Kidney (tissue), 14 donors: Measurements from ENCODE around the gene CARD11. TPM values are rescaled to one million over a fixed set of nuclear protein-coding genes. Genes with fewer than 3 reads are reported as not detected.

Experiments used
- DNase-seq, 5 donors: peaks; one replicate each; pipeline ENCODE4 v3.0.0-alpha.2; 2013 to 2020
- FAIRE-seq: peaks from 2 replicates; lab custom pipeline; 2012; peaks lifted over from hg19 to GRCh38; lab: Jason Lieb, UNC
- H3K27ac ChIP-seq, 2 donors: one replicate each; pipeline ENCODE4 v1.7.0; 2013; ENCODE audit warnings: low read depth in 2 of 2, low read length in 2 of 2, inconsistent platforms in 1 of 2
- H3K27me3 ChIP-seq: one replicate; pipeline ENCODE4 v1.7.1; 2013; ENCODE audit warnings: low read length, inconsistent platforms; ENCODE audit not compliant: control insufficient read depth, insufficient read depth
- H3K36me3 ChIP-seq, 3 donors: one replicate each; pipeline versions ENCODE4 v1.7.0 to v1.7.1; 2013; ENCODE audit warnings: low read length in 3 of 3, control low read depth in 1 of 3, inconsistent platforms in 1 of 3; ENCODE audit not compliant: insufficient read depth in 3 of 3, control insufficient read depth in 2 of 3
- H3K4me1 ChIP-seq, 3 donors: one replicate each; pipeline versions ENCODE4 v1.7.0 to v1.7.1; 2013; ENCODE audit warnings: low read length in 3 of 3, inconsistent platforms in 1 of 3, low read depth in 1 of 3; ENCODE audit not compliant: control insufficient read depth in 2 of 3, insufficient read depth in 2 of 3
- H3K4me3 ChIP-seq, 3 donors: one replicate each; pipeline versions ENCODE4 v1.7.0 to v1.8.1; 2013; ENCODE audit warnings: low read length in 3 of 3, control low read depth in 1 of 3, inconsistent platforms in 1 of 3
- H3K9ac ChIP-seq, 3 donors: one replicate each; pipeline versions ENCODE4 v1.7.0 to v1.7.1; 2013; ENCODE audit warnings: low read length in 3 of 3, control low read depth in 1 of 3, inconsistent platforms in 1 of 3
- H3K9me3 ChIP-seq, 3 donors: one replicate each; pipeline versions ENCODE4 v1.7.0 to v1.7.1; 2013; ENCODE audit warnings: low read length in 3 of 3, control low read depth in 1 of 3, inconsistent platforms in 1 of 3; ENCODE audit not compliant: control insufficient read depth in 2 of 3, insufficient read depth in 1 of 3
- intact Hi-C: fragments of 100-400 bp; cut with DNase I; formaldehyde crosslinking; loops from one replicate; pipeline ENCODE4 v1.11.1; 2022
- polyA plus RNA-seq: library from polyadenylated mRNA; stranded (reverse); fragments of 350-450 nt; fragmentation: Illumina TruSeq; extraction: RNeasy Lipid Tissue Mini Kit (QIAGEN cat#74804); gene quantifications from one replicate; pipeline ENCODE4 v1.2.3, GENCODE V29; 2014; ENCODE audit warnings: low read depth, low replicate concordance; ENCODE audit not compliant: insufficient read depth
- total RNA-seq: library from RNA; stranded (reverse); fragmentation: NEBNext Ultra II Directional; extraction: Animal tissue kit (Norgen Biotek cat#: 25700); gene quantifications from one replicate; pipeline ENCODE4 v1.2.1, GENCODE V29; 2021
- TF ChIP-seq, protein P1 (sequence below): IDR thresholded peaks from 3 replicates; pipeline ENCODE4 v1.5.1; 2012; ENCODE audit warnings: mild to moderate bottlenecking, moderate library complexity, borderline replicate concordance; ENCODE audit not compliant: insufficient read depth; ENCODE audit errors: extremely low read depth
- donor health status: control.
- donor health status: control.
- donor health status: control.
- donor health status: control.
- donor health status: control.
- donor health status: DM: yes; HTN: yes; CAD: no.
- donor health status: Normal renal cell carcinoma (clear cell type).

CARD11 gene
- total and polyA plus RNA-seq, 2 donors from 2014 or later: 0.22 to 9.6 TPM

DNA sequence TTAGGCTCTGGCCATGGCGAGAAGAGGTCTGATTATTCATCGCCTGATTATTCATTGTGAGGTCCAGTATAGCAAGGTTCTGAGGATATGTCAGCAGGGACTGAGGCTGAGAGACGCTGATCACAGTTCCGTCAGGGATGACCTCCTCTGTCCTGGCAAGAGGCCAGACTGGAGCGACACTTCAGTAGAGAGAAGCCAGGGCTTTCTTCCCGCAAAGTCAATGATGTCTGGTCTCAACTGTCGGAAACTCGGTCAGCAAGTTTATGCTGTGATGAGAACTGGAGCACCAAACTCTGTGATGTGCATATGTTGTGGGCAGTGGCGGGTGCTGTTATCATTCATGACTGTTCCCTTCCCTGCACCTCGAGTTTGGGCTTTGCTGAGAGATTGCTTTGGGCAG lies 170.5 kb downstream of the CARD11 start:
- intact Hi-C loops: no loop called here
- no peak overlapping the region for H3K27ac ChIP-seq
- H3K9me3 ChIP-seq: no peaks in the 10 kb centered on the region
- no peaks in the 10 kb centered on the region for H3K36me3 ChIP-seq
- no peak overlapping the region for H3K4me3 ChIP-seq
- peaks cover 0 to 4% (median 0%) of the 10 kb centered on the region in 3 donors for H3K4me1 ChIP-seq
- no peak overlapping the region for H3K9ac ChIP-seq
- no peaks in the 10 kb centered on the region for H3K27me3 ChIP-seq
- TF ChIP-seq, protein P1, sequence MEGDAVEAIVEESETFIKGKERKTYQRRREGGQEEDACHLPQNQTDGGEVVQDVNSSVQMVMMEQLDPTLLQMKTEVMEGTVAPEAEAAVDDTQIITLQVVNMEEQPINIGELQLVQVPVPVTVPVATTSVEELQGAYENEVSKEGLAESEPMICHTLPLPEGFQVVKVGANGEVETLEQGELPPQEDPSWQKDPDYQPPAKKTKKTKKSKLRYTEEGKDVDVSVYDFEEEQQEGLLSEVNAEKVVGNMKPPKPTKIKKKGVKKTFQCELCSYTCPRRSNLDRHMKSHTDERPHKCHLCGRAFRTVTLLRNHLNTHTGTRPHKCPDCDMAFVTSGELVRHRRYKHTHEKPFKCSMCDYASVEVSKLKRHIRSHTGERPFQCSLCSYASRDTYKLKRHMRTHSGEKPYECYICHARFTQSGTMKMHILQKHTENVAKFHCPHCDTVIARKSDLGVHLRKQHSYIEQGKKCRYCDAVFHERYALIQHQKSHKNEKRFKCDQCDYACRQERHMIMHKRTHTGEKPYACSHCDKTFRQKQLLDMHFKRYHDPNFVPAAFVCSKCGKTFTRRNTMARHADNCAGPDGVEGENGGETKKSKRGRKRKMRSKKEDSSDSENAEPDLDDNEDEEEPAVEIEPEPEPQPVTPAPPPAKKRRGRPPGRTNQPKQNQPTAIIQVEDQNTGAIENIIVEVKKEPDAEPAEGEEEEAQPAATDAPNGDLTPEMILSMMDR: no peak
- DNase-seq (peak in 2 of 5 donors; percentile 59 to 62), FAIRE-seq (no peak)

DNA sequence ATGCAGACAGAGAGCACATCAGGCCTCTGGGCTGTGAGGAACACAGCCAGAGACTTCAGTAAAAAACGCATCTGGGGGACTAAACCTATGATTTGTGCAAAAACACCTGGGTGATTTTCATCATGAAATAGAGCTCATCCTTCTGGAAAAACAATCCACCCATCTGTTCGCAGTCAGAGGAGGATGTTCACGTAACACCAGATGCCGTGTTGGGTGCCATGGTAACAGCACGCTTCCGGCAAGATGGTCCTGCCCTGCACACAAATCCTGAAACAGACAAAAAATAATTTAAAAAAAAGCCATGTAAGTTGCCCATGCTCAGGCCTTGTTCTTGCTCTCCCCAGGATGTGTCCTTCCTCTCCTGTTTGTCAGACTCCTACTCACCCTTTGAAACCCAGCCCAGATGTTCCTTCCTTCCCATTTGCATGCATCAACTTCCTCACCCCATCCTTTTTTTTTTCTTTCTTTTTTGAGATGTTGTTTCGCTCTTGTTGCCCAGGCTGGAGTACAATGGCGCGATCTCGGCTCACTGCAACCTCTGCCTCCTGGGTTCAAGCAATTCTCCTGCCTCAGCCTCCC lies 171.3 kb downstream of the CARD11 start:
- no peak overlapping the region for H3K9ac ChIP-seq
- DNase-seq (no peak), FAIRE-seq (no peak)
- H3K27me3 ChIP-seq: no peaks in the 10 kb centered on the region
- no peaks in the 10 kb centered on the region for H3K9me3 ChIP-seq
- intact Hi-C loops: no loop called here
- TF ChIP-seq, protein P1: no peak
- H3K4me1 ChIP-seq: peaks cover 0 to 4% (median 0%) of the 10 kb centered on the region in 3 donors
- no peak overlapping the region for H3K27ac ChIP-seq
- no peak overlapping the region for H3K4me3 ChIP-seq
- H3K36me3 ChIP-seq: no peaks in the 10 kb centered on the region

DNA sequence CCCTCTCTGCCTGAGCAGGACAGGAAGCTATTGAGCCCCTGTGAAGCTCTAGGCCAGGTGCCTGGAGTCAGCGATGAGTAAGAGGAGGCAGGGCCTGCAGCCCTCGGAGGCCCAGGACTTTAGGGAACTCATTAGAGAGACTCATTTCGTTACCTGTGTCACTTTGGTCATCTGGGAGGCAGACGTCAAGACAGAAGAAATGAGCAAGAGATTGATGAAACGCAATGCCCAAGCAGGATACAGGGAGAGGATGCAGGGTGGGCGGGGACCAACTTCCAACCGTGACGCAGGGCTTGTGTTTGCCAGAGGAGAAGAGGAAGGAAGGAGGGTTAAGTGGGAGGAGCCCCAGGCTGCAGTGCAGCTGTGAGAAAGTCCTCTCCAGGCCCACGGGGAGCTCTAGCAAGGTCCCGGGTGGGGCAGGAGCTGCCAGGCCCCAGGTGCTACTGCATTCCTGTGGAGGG lies 173.2 kb downstream of the CARD11 start:
- H3K36me3 ChIP-seq: no peaks in the 10 kb centered on the region
- no peaks in the 10 kb centered on the region for H3K27me3 ChIP-seq
- peaks cover 0 to 4% (median 0%) of the 10 kb centered on the region in 3 donors for H3K4me1 ChIP-seq
- FAIRE-seq: no peak
- intact Hi-C loops: no loop called here
- TF ChIP-seq, protein P1: no peak
- DNase-seq: peak; percentile 71 to 91 (median 78)
- H3K9me3 ChIP-seq: no peaks in the 10 kb centered on the region
- no peak overlapping the region for H3K9ac ChIP-seq
- H3K27ac ChIP-seq: no peak overlapping the region
- no peak overlapping the region for H3K4me3 ChIP-seq
